ENCODE measurements around the gene TMEM232.
"Not testable (repeated sequence)": the region's sequence is repeated elsewhere in the genome, so short reads cannot be mapped to it uniquely, and the experiment has no call there.

Gene TMEM232

DNA sequence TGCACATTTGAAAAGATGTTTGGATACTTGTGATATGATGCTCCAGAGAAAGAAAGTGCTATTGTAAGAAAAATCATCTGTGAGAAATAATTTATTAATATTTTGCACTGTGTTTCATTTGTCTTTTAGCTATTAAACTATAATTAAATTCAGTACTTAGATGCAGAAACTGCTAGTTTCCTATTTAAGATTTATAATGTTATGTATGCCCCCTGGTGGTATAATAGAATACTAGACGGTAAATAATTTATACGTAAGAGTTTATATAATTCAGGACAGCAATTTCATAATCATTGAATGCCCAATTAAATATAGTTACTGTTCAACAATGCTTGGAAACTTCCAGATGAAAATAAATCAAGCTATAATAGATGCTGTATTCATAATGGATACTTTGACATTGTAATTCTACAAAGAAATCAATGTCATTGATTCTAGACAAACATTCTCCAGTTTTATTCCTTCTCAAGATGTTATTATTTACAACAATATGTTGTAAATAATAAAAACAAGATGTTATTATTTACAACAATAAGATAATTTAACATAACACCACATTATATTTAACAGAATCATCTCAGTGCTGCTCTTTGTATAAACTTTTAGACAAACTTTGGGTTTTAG, 101.0 kb downstream of the TMEM232 start:
- no peak for DNase-seq (ENCODE audit: low read depth in 1 of 2, low spot score in 1 of 2)

- no peak for DNase-seq (ENCODE audit: low read depth in 1 of 2, low spot score in 1 of 2)
These were observed 102.6 kb downstream of the TMEM232 start for GRCh38 chr5:110623874-110624273.

DNA sequence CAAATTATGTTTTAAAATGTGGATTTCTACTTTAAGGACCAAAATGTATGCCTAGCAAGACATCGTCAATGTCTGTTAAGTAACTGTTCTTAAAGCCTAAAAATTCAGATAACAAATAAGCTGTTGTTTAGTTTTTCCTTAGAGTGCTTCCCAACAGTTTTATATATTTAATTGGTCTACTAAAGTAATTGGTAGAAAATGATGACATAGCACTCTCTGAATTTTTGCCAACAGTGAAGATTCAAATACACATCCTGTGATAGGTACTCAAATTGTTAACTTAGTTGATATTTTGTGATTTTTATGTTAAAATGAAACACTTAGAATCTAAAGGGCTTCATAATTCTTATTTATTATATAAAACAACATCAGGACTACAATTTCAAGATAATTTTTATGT, 107.5 kb downstream of the TMEM232 start:
- DNase-seq (ENCODE audit: low read depth in 1 of 2, low spot score in 1 of 2) = no peak

DNA sequence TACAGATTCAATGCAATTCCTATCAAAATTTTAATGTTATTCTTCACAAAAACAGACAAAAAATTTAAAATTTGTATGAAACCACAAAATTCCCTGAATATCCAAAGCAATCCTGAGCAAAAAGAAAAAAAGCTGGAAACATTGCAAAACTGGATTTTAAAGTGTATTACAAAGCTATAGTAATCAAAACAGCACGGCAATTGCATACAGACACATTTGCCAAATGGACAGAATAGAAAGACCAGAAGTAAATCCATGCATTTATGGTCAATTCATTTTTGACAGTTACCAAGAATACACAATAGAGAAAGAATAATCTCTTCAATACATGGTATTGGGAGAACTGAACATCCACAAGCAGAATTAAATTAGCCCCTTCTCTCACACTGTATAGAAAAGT, 110.5 kb downstream of the TMEM232 start:
- DNase-seq (ENCODE audit: low read depth in 1 of 2, low spot score in 1 of 2) = no peak

DNA sequence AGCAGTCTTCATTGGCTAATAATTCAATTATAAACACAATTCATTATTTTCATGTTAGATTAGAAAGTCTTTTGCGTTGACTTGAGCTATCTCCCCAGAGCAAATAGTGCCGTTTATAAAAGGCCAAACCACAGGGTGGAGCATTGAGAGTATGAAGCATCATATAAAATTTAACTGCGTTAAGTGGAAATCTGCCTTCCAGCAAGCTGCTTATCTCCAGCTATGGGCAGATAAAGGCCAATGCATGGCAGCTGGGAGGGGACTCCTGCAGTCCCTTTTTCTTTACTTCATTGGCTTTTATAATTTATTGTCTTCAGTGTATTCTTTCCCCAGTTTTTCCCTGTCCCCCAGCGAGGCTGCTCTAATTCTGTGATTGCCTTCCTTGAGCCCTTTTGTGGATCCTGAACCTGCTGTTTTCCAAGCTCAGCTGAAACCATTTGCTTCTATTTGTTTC, 113.7 kb downstream of the TMEM232 start:
- no peak for DNase-seq (ENCODE audit: low read depth in 1 of 2, low spot score in 1 of 2)

- no peak for DNase-seq (ENCODE audit: low read depth in 1 of 2, low spot score in 1 of 2)
These were observed 114.7 kb downstream of the TMEM232 start for GRCh38 chr5:110611817-110612216.

GRCh38 chr5:110594866-110595265, 131.6 kb downstream of the TMEM232 start:
- DNase-seq (ENCODE audit: low read depth in 1 of 2, low spot score in 1 of 2) = no peak

- no peak for DNase-seq (ENCODE audit: low read depth in 1 of 2, low spot score in 1 of 2)
These were observed 136.3 kb downstream of the TMEM232 start for GRCh38 chr5:110590187-110590586.

DNA sequence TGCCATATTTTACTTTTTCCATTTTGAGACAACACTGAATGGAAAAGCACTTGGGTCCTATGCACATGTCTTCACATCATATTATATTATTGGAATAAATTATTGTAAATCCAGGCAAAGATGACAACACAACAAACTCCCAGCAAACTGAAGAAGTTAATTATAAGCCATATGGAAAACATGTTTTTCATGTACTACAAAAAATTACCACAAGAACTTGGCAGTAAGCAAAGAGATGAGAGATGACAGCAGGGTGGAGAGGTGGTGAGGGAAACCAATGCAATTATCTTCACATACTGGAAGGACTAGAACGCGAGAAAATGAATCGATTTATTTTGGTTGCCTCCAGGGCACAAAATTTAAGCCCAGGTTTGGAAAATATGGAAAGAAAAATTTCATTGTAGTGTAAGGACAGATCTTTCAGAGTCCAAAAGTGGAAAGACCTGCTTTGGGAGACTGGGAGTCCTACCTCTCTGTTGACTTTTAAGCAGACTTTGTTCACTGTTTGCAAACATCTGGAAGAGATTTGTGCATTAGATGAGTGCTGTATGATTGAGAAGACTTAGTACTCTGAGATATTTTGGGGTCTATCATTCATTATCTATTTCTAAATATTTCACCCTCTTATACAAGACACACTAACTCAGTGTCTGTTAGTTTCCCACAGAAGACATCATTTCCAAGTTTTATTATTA, 138.0 kb downstream of the TMEM232 start:
- no peak for DNase-seq (ENCODE audit: low read depth in 1 of 2, low spot score in 1 of 2)

- no peak for DNase-seq (ENCODE audit: low read depth in 1 of 2, low spot score in 1 of 2)
These were observed 145.8 kb downstream of the TMEM232 start for GRCh38 chr5:110580625-110581024.

GRCh38 chr5:110572729-110573128, 153.7 kb downstream of the TMEM232 start:
- no peak for DNase-seq (ENCODE audit: low read depth in 1 of 2, low spot score in 1 of 2)

DNA sequence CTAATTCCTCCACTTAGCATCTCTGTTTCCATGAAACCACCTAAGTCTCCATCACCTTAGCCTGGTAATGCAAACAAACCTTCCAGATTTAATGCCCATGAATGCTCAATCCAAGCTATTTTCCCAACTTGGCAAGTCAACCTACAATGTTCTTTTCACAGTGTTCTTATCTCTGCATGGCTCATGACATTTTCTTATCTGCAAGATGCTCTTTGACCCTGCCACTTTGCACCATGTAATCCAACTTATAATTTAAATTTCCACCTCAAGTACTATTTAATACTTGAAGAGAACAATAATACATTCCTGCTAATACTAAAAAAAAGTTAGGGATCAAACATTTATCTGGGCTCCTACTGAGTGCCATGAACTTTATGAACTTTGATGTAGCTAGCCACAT, 164.3 kb downstream of the TMEM232 start:
- DNase-seq (ENCODE audit: low read depth in 1 of 2, low spot score in 1 of 2) = no peak

DNA sequence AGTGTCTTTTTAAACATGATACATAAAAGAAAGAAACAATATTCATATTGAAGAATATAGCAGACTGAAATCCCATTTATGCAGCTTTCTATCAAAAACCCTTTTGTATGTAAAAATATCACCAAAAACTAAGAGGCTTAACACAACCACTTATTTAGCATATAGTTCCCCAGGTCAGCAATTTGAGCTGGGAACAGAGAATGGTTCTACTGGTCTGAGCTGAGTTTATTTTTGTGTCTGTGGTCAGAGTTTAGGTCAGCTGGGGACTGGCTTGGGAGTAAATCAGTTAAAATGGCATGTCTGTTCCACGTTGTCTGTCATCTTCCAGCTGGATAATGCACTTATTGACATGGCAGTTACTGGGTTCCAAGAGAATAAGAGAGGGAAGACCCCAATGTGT, 165.0 kb downstream of the TMEM232 start:
- DNase-seq (ENCODE audit: low read depth in 1 of 2, low spot score in 1 of 2) = no peak

DNA sequence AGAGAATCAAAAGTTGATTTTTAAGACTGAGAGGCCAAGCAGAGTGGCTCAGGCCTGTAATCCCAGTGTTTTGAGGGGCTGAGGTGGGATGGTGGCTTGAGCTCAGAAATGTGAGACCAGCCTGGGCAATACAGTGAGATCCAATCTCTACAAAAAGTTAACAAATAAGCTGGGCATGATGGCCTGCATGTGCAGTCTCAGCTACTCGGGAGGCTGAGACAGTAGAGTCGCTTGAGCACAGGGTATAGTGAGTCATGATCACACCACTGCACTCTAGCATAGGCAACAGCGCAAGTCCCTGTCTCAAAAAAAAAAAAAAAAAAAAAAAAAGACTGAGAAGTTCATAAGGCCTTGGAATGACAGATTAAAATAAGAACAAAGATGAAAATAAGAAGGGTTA, 177.2 kb downstream of the TMEM232 start:
- DNase-seq (ENCODE audit: low read depth in 1 of 2, low spot score in 1 of 2) = no peak

- no peak for DNase-seq (ENCODE audit: low read depth in 1 of 2, low spot score in 1 of 2)
These were observed 178.3 kb downstream of the TMEM232 start for GRCh38 chr5:110548171-110548570.

DNA sequence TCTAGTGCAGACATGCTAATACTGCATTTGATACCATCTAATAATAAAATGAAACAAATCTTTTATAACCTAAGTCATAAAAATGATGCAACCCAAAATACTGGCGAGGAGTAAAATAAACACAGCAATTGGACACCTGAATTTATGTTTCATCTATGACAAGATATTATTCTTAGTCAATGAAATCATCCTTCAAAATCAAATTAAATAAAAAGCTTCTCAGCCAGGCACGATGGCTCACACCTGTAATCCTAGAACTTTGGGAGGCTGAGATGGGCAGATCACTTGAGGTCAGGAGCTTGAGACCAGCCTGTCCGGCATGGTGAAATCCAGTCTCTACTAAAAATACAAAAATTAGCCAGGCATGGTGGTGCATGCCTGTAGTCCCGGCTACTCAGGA, 179.0 kb downstream of the TMEM232 start:
- DNase-seq (ENCODE audit: low read depth in 1 of 2, low spot score in 1 of 2) = no peak

- DNase-seq (ENCODE audit: low read depth in 1 of 2, low spot score in 1 of 2) = no peak
These were observed 180.8 kb downstream of the TMEM232 start for GRCh38 chr5:110545716-110546115.

- no peak for DNase-seq (ENCODE audit: low read depth in 1 of 2, low spot score in 1 of 2)
These were observed 181.9 kb downstream of the TMEM232 start for GRCh38 chr5:110544603-110545002.

DNA sequence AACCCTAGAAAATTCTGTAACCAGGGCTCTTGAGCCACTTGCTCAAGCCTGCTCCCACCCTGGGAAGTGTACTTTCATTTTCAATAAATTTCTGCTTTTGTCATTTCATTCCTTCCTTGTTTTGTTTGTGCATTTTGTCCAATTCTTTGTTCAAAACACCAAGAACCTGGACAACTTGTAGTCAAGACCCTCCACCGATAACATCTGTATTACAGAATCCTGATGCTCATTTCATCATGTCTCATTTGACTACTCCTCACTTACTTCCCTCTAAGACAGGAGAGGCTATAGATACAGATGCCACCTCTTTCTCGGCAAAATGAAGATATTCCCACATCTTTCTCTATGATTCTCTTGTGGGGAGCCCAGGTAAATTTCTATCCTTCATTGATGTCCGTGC, 183.5 kb downstream of the TMEM232 start:
- DNase-seq (ENCODE audit: low read depth in 1 of 2, low spot score in 1 of 2) = no peak

GRCh38 chr5:110536120-110537115, 190.1 kb downstream of the TMEM232 start:
- DNase-seq (ENCODE audit: low read depth in 1 of 2, low spot score in 1 of 2) = no peak

- not testable (repeated sequence) for DNase-seq (ENCODE audit: low read depth in 1 of 2, low spot score in 1 of 2)
These were observed 191.3 kb downstream of the TMEM232 start for GRCh38 chr5:110535146-110535545.

DNA sequence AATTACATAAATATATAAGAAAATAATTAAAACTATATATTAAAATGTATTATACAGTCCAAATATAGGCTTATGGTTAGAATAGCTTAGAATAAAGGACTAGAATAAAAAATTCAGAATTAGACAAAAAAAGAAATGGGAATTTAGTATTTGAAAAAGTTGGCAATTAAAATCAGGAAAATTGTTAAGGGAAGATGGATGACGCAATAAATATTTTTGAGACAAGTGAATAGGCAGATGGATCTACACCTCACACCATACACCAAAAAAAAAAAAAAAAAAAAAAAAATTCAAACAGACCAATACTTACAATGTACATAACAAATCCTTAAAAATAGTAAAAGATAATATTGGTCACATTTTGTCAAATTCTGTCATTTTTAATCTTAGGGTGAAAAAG, 200.7 kb downstream of the TMEM232 start:
- DNase-seq (ENCODE audit: low read depth in 1 of 2, low spot score in 1 of 2) = no peak
